Stimulated activated CD4-positive, alpha-beta T cell treated with anti-CD3 and anti-CD28 coated beads, TNF-alpha, amount 100 ng/mL, for 24 hours (primary cell): Measurements from ENCODE around the gene CMSS1.
"Not testable (repeated sequence)": the region's sequence is repeated elsewhere in the genome, so short reads cannot be mapped to it uniquely, and the experiment has no call there.

Source experiments
- DNase-seq, 3 experiments: peaks; one replicate each; pipeline ENCODE4 v3.0.0-alpha.2; 2020; ENCODE audit warnings: low read depth in 3 of 3

The CMSS1 gene

DNA sequence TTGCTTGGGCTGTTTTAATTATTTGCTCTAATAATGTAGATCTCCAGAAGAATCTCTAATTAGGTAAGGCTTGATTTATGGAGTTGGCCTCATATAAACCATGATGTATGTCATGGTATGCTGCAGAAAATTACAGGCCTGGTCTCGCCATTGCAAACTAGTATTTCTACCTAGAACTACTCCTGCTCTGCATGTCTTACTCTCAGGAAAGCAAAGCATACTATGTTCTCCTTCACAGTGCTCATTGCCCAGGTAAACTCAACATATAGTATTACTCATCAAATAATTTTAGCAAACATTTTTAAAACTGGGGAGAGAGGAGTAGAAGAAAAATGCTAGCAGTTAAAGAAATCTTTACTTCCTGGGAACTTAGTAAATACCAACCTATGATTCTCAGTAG, 205.9 kb downstream of the CMSS1 start:
- no peak for DNase-seq

DNA sequence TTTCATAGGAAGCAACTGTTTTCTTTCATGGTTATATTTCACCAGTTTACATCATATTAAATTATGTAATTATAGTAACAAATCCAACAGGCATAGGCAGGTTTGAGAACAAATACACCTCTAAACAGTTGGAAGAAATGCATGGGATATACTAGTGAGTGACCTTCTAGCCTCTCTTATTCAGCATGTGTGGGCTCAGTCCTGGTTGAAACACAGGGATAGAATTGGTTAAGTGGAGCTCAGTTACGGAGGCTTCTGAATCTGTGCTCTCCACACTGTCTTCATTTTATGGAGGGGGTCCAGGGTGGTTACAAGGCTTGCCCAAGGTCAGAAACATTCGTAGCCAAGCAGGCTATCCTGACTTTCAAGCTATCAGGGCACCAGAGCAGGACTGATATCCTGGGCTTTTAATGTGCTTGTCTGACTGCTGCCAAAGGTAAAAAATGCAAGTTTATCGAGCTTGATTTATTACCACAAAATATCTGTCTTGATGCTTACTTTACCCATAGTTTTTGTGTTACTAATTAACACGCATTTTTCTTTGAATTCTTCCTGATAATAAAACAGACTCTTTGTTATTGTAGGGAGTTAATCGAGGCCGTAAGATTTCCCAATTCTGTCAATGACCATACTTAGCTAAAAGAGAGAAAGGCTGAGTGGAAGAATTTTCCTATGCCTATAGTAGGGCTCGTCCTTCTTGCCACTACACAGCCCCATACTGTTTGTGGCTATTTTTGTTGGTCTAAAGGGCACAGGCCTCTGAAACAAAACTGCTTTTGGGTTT, 207.1 kb downstream of the CMSS1 start:
- no peak for DNase-seq

DNA sequence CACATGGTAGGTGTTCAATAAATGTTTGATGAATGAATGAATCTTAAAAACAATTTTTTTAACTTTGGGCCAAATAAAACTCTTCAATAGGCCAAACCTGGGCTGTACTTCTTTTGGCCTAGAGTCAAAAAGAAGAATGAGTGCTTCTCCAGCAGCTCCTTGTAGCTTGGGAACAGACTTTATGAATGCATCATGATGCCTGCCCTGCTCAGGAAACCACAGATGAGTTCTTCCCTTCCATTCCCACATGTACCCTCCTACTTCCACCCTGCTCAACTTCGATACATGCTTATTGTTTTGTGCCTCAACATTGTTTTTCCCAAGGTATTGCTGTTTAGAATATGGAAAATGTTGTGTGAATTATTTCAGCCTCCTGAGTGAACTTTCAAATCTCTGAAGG, 209.7 kb downstream of the CMSS1 start:
- DNase-seq = no peak

DNA sequence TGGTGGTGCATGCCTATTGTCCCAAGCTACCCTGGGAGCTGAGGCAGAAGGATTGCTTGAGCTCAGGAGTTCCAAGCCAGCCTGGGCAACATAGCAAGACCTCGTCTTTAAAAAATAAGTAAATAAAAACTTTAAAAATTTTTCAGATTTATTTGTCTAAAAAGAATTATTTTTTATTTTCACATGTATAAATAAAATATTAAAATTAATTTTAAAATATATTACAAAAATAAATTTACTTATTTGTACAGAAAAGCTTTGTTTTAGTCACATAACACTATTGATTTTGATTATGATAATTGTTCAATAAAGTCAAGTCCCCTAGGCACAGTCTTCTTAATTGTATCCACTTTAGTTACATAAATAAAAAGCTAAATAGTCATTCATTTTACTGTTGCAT, 211.4 kb downstream of the CMSS1 start:
- DNase-seq = no peak

DNA sequence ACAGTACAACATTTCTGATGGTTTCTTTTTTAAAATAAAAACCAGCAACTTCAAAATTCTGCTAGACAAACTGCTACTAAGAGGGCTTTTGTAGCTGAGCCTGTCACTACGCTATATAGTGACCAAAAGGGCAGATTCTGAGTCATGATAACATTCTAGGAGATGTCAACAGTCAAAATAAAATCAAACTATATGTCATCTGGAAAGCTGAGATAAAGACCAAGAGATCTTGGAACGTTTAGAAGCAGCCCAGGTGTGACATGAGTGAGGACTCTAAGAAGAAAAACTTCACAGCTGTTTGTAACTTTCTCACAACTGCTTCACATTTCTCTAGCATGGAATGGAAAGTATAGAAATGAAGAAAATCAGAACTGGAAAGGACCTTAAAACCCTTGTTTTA, 212.0 kb downstream of the CMSS1 start:
- DNase-seq = no peak

DNA sequence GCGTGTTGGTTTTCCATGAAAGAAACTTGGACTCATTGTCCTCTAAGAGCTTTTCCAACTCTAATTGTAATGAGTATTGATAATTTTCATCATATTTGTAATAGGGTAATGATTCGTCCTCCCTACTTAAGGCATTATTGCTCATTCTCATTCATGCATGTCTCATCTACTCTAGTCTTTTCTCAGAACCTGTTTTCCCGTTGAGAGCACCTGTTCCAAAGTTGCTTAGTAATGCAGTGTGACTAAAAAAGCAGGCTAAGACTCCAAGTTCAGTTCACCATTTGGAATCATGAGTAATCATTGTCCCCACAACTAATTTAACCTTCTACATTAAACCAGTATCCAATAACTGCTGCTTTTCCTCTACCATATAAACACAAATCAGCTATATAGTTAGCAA, 212.7 kb downstream of the CMSS1 start:
- DNase-seq = no peak

DNA sequence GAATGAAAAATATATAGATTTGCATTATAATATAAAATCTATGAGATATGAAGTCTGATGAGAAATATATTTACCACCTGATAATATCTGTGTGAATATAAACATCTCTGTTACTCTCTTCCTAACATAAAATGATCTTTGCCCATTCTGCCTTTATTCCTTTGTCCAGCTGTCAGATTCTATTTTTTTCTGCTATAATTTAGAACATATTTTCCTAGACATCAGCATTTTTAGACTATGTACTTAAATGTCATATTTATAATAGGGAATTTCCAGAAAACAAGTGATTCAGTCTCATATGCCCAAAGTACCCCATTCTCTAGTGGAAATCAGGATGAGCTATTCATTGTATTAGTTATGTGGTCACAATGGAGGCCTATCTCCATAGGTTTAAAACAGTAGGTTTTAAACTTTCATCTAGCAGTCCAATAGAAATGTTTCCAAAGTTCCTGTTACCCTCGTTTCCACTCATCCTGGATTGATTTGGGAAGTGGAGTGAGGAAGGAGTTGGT, 213.3 kb downstream of the CMSS1 start:
- no peak for DNase-seq

DNA sequence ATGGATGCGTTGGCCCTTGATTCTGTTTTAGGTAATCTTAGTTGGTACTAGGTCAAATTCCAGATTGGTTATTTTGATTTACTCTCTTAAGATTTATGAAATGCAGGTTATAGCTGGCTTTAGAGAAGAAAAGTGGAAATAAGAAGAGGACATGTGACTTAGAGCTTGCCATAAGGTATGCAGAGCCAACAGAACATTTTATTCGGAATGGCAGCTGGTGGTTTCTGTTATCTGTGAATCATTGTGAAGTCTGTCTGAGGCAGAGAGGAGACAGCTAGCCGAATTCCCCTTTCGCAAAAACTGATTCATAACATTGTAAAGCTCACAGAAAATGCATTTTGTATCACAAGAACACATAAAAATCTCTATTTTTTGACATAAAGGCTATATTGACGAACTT, 214.6 kb downstream of the CMSS1 start:
- no peak for DNase-seq

DNA sequence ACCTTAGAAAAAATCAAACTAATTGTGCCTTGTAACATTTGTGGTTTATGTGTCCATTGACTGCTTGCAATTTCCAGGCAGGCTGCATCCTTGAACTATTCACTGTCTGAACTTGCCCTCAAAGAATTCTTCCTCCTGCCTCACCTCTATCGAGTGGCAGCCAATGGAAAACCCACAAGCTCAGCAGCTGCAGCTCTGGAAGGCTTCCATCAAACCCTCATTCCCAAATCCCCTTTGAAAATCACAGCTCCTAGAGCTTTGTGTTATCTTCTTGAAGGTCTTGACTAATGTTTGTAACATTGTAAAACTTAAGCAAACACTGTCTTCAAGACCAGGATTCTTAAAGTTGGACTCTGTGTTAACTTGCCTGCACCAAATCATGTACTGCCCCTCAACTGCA, 215.5 kb downstream of the CMSS1 start:
- DNase-seq = no peak

DNA sequence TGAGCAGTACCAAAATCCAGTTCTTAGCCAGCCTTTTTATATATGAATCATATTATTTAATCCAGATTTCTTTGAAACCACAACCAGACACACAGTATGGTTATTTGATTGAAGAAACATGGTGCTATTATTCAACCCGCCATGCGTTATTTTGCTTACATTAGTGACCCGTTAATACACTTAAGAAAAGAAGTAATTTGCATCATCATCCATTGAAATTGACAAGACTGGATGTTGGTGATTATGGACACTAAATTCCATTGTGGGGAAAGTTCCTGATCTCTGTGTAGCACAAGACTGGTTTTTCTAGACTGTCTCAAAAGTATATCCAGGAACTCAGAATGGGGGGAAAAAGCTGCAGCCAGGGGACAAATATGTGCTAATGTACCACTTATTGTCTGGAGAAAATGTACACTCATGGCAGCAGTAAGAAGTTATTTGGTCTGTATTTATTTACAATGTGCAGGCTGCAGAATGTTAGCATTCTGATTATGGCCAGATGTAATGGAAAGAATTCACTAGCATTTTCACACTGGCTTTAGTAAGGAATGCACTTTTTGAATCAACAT, 216.3 kb downstream of the CMSS1 start:
- DNase-seq = no peak

DNA sequence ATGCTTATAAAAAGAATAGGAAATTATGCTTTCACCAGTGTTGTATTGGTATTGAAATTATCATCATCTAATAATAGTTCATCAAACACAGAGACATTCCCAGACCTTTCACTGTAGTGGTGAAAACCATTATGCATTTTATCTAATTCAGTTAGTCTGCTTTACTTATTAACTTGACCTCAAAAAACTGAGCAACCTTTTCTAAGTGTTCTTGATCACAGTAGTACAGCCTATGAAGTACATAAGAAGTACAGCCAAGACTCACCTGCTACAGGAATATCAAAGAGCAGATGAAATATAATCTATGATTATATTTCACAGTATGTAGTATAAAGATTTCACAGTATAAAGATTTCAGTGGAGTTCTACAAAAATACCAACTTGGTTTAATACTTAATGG, 221.4 kb downstream of the CMSS1 start:
- DNase-seq = no peak

DNA sequence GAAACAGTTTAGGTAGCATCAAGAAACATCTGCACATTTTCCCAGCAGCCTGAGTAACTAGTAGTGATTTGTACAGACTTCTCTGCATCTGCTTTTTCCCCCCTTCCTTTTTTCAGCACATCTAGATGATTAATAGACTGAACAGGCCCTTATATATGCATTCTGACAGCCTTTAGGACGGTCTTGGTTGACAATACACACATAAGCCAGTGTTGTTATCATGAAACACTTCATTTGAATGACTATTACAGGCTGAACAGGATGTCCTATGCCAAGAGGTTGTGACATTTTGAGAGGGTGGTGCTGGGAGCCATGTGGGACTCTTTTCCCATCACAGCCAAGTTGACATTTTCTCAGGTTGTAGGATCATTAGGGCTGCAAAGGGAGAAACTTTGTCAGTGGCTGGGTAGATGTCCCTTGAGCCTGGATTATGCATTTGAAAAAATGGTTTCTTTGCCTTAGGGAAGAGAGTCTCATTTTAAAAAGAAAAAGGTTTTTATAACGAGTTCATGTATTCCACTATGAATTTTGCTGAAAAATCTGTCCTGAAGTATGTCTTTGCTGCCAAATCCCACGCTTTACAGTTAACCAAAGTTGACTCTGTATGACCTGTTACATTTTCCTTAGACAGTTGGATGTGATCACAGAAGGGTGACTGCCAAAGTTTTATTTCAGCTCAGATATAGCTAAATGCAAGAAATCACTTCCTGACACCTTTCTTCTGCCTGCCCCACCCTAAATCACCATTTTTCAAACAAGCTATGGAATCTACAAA, 223.0 kb downstream of the CMSS1 start:
- DNase-seq = no peak

DNA sequence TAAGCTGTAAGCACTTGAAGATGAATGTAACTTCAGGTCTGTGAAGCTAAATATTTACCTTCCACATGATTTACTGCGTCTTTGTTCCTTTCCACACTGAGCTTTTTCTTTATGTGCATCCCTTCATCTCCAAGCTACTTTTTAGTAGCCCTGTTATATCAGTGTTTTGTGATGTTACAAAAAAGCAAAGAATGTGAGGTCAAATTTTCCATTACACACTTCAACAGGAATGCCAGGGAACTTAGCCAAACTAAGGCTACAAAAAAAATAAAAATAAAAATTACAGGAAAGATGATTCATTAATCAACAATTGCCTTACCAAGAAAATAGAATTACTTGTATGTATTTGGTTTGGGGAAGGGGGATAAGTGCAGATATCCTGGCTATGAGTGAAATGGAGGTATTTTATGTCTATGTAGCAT, 223.7 kb downstream of the CMSS1 start:
- no peak for DNase-seq

DNA sequence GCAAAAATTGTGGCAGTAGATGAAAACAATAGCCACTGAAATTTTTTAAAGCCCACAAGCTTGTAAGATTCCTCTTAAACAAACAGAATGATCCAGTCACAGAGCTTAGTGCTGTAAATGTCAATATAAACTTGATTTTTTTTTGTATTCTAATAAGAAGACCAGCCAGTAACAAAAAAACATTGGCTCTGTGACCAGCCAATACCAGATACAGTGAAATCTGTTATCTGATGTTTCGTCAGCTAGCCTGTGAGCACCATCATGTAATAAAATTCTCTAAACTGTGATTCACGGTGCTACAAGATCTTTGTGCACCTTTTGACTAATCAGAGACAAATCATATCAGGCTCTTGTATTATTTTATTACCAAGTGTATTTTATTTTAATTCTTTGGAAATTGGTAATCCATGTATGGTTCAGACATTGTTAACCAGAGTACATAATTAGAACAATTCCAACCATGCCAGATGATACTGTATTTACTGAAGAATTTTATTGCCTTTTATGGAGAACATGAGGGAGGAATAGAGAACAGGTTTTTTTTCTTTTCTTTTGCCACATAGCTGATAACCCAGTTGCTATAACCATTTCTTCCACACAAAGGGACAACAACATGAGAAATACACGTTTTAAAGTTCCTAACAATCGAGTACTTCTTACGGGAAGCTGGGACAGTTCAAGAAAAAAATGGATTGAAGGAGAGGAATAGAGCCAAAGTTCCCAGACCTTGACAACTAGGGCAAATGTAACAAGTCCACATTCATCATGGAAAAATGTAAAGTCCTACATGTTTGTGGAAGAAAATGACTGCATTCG, 224.7 kb downstream of the CMSS1 start:
- no peak for DNase-seq

DNA sequence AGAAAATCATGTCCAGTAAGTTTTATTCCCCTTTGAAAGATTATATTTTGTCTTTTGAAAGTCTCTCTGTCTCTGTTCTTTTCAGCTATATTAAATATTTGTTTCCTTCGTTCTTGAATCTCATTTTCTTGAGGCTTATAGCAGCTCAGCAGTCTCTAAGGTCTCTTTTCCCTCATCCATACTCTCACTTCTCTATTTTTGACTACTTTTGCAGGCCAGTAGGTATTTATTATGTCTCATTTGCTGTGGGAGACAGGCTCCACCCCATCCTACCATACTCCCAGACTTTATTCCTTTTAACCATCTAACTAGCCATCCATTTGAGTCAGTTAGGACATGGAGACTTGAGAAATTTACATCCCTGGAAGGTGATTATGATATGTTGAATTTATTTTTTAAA, 225.6 kb downstream of the CMSS1 start:
- DNase-seq = no peak

DNA sequence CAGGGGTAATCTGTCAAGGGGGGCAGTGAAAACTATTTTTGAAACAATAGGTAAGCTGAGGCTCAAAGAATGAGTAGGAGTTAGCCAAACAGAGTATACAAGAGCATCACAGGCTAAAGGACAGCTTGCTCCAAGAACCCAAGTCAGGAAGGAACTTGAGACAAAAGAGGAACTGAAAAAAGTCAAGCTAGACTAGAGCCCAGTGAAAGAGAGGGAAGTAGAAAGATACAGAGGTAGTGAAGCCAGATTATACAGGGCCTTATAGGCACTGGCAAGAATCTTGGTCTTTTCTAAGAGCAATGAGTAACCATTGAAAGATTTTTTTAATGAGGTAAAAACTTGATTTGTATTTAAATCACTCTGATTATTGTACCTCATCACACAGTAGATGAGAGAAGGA, 226.7 kb downstream of the CMSS1 start:
- no peak for DNase-seq

DNA sequence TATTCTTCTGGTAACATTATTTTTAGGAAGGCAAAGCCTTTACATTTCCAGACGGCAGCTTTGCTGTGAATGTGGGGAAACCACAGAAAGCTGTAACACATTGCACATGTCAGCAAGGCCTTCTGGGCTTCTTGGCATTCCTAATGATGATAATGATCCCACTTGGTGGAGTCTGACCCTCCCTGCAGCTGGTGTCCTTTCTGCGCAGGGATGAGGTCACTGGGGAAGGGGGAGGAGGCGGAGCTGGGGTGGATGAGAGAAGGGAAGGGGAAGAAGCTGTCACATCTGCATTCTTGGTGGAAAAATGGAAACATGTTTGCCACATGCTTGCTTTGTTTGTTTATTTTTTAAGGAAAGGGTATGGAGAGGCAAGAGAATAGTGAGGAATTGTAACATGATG, 228.0 kb downstream of the CMSS1 start:
- DNase-seq = no peak

DNA sequence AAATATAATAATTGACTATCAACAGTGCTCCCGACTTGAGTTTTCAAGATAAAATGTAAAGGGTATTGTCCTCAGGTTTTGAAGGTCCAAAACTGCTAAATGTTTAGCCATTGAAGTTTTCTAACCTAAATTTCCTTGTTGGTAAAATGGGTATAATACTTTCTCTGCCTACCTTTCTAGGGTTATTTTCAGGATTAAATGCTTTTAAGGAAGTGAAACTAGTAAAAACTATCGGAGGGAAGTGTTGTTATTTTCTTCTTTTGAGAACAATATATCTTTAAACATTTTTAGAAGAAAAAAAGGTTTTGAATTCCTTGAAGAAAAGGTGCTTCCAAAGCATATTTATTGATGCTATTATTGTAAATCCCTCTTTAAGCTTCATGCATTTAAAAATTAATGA, 229.3 kb downstream of the CMSS1 start:
- DNase-seq = no peak

DNA sequence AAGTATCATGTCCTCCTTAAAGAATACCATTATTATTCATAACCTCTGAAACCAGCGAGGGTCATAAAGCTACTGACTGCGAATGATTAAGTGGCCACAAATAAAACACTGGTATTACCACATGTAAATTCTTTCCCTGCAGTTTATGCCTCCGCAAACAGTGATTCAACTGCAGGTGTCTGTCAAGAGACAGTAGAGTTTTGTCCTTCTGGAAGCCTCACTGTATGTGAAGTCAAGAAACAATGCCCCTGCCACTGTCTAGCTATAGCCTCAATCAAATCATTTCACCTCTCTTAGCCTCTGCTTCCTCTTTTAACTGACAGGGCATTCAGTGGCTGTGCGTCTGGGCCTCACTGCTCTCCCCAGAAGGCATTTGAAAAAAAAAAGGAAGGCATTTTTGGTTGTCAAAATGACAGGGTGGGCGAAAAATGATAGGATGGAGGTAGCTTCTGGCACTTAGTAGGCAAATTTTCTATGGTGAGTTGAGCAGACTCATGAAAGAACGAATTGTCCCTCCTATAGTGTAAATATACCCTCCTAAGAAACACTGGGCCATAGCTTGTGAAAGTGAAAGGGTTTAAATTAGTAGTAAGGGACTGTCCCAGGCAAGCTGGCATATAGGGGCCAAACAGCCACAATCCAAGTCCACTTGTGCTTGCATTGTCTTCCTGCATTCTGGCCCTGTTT, 229.9 kb downstream of the CMSS1 start:
- DNase-seq = no peak

DNA sequence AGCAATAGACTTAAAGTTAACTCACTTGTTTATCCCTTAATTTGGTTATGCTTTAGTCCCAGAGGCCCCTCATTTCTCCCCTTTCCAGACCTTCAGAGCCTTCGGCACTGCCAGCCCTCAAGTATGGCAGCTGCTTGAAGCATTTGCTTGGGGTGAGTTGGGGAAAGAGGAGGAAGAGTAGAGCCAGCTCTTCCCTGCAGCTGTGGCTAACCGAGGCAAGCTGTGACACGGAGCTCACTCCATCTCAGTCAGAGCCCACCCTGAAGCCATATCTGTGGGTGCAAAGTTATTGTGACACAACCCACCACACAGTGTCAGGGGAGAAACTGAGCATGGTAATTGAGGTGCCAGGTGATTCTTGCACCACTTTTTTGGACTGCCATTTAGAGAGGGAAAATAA, 230.6 kb downstream of the CMSS1 start:
- DNase-seq = no peak

DNA sequence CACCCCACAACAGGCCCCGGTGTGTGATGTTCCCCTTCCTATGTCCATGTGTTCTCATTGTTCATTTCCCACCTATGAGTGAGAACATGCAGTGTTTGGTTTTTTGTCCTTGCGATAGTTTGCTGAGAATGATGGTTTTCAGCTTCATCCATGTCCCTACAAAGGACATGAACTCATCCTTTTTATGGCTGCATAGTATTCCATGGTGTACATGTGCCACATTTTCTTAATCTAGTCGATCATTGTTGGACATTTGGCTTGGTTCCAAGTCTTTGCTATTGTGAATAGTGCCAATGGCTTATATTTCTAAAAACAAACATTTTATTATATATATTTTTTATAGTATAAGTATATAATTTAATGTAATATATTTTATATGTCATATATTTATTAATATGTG, 233.9 kb downstream of the CMSS1 start:
- not testable (repeated sequence) for DNase-seq
